ENCODE measurements around the gene UNK. TPM values are rescaled to one million over a fixed set of nuclear protein-coding genes. Genes with fewer than 3 reads are reported as not detected.

UNK gene
- total and polyA plus RNA-seq, 2 donors (not counting 1 experiment from before 2014, with no cell fraction given): 35.5 to 70.3 TPM

- peak overlapping the region; percentile 75 to 83 (median 81) for H3K4me3 ChIP-seq (ENCODE audit: control extremely low read depth in 1 of 5, extremely low read depth in 1 of 5, insufficient read depth in 1 of 5, low read depth in 2 of 5, low read length in 4 of 5)
- ATAC-seq (ENCODE audit: low read depth): peak; percentile 62
These were observed 647 bp downstream of the UNK start for GRCh38 chr17:75785016-75785890.

More at GRCh38 chr17:75785016-75785890, 647 bp downstream of the UNK start:
- peaks cover 52% of the 10 kb centered on the region for H3K79me2 ChIP-seq (ENCODE audit: control insufficient read depth, insufficient read depth, low read length)
- intact Hi-C loops (cut with micrococcal nuclease): loop anchor here (2.0 kb wide), 3 partner anchors 42 to 942 kb away; partner anchors contain the start of genes JMJD6, METTL23 and UNC13D
- WGBS (ENCODE audit: insufficient coverage): 16% methylated on average over 40 of the region's 43 CpGs
- H3K9me3 ChIP-seq (ENCODE audit: control extremely low read depth in 1 of 3, control insufficient read depth in 2 of 3, insufficient read depth in 1 of 3, low read length in 2 of 3): no peaks in the 10 kb centered on the region
- DNase-seq: no peak
- no peaks in the 10 kb centered on the region for H3K27me3 ChIP-seq (replicated peaks in 1 of 4; ENCODE audit: control extremely low read depth in 1 of 4, control insufficient read depth in 3 of 4, insufficient read depth in 4 of 4, low read length in 3 of 4)
- H3K4me3 Mint-ChIP-seq: peak overlapping the region; percentile 96
- H3K9me3 Mint-ChIP-seq (ENCODE audit: insufficient read depth): peaks cover 2% of the 10 kb centered on the region
- no peaks in the 10 kb centered on the region for H3K27me3 Mint-ChIP-seq
- H3K4me2 ChIP-seq (replicated peaks; ENCODE audit: low read depth, low read length, poor library complexity, severe bottlenecking): peak overlapping the region; percentile 83
- H3K4me1 ChIP-seq (ENCODE audit: control insufficient read depth in 2 of 2, insufficient read depth in 2 of 2, low read length in 2 of 2): peaks cover 39 to 45% of the 10 kb centered on the region in 2 donors
- peaks cover 47% of the 10 kb centered on the region for H3K4me1 Mint-ChIP-seq
- ChIA-PET POLR2A (interaction anchor here (0.6 to 5.5 kb wide), 22 partner anchors 9 to 565 kb away, joined by 3 to 38 read pairs (median 4); partner anchors contain the start of genes GALK1, MRPL38, TRIM65 and UNC13D), CTCF (interaction anchor here (0.6 to 5.2 kb wide), 11 partner anchors 9 to 386 kb away, joined by 3 to 33 read pairs (median 3); partner anchors contain the start of genes TRIM65 and WBP2)
- H3K27ac ChIP-seq (ENCODE audit: low read length in 2 of 2): peak overlapping the region; percentile 100
- no peak for TF ChIP-seq EZH2 (IDR thresholded peaks at IDR 0.05; ENCODE audit: borderline replicate concordance, insufficient read depth, low read depth, low read length, poor library complexity, severe bottlenecking)
- no peak for TF ChIP-seq CTCF (IDR thresholded peaks at IDR 0.05)
- H4K20me1 ChIP-seq (ENCODE audit: control insufficient read depth, insufficient read depth, low read length, poor library complexity, severe bottlenecking): no peaks in the 10 kb centered on the region
- peak overlapping the region; percentile 100 for H3K27ac Mint-ChIP-seq
- no peaks in the 10 kb centered on the region for H3K36me3 ChIP-seq (replicated peaks in 1 of 2; ENCODE audit: control extremely low read depth in 1 of 2, control insufficient read depth in 1 of 2, extremely low read depth in 1 of 2, insufficient read depth in 2 of 2, low read length in 1 of 2)
- peak overlapping the region; percentile 65 for H2AFZ ChIP-seq (ENCODE audit: insufficient read depth, low read depth, low read length, poor library complexity, severe bottlenecking)
- peak overlapping the region; percentile 88 for H3K9ac ChIP-seq (ENCODE audit: low read length)

Data from B cell (primary cell).